NCI-H2107 (cell line): Measurements from ENCODE around the gene CCDC149.

Experiments used
- DNase-seq: peaks from one replicate; lab custom pipeline; 2025; lab: John Stamatoyannopoulos, UW

CCDC149 gene

GRCh38 chr4:24802648-24803047 lies 110.2 kb downstream of the CCDC149 start:
- DNase-seq, result no peak

- no peak for DNase-seq
These were observed 111.5 kb downstream of the CCDC149 start for GRCh38 chr4:24801136-24801855.

- DNase-seq, result no peak
These were observed 112.4 kb downstream of the CCDC149 start for GRCh38 chr4:24800325-24800895.

- no peak for DNase-seq
These were observed 113.1 kb downstream of the CCDC149 start for GRCh38 chr4:24799544-24800324.

- DNase-seq, result no peak
These were observed 113.7 kb downstream of the CCDC149 start for GRCh38 chr4:24799196-24799543.

- no peak for DNase-seq
These were observed 114.7 kb downstream of the CCDC149 start for GRCh38 chr4:24798036-24798610.

GRCh38 chr4:24796620-24797019 lies 116.2 kb downstream of the CCDC149 start:
- DNase-seq, result no peak

GRCh38 chr4:24795666-24796381 lies 117.0 kb downstream of the CCDC149 start:
- no peak for DNase-seq

- DNase-seq, result no peak
These were observed 117.8 kb downstream of the CCDC149 start, which contains the start of gene SOD3 for GRCh38 chr4:24794916-24795665. Gene SOD3, plus strand, starts transcription at chr4:24795573. Its CDS starts 3,949 bp downstream, at chr4:24799522.

- no peak for DNase-seq
These were observed 118.4 kb downstream of the CCDC149 start for GRCh38 chr4:24794480-24794879.

GRCh38 chr4:24794051-24794450 lies 118.8 kb downstream of the CCDC149 start:
- no peak for DNase-seq

- DNase-seq, result no peak
These were observed 119.4 kb downstream of the CCDC149 start for GRCh38 chr4:24793219-24794005.

GRCh38 chr4:24792552-24792951 lies 120.3 kb downstream of the CCDC149 start:
- no peak for DNase-seq

GRCh38 chr4:24791043-24791442 lies 121.8 kb downstream of the CCDC149 start:
- no peak for DNase-seq

GRCh38 chr4:24783506-24783905 lies 129.3 kb downstream of the CCDC149 start:
- DNase-seq, result no peak

GRCh38 chr4:24781999-24782745 lies 130.7 kb downstream of the CCDC149 start:
- DNase-seq, result no peak

GRCh38 chr4:24780936-24781495 lies 131.8 kb downstream of the CCDC149 start:
- no peak for DNase-seq

GRCh38 chr4:24778464-24779225 lies 134.2 kb downstream of the CCDC149 start:
- no peak for DNase-seq
